GM19468 (cell line): Measurements from ENCODE around the gene ZBTB12.
A peak's percentile ranks its signal among the peaks of the same experiment; 100 is the strongest.
"Not testable (repeated sequence)": the region's sequence is repeated elsewhere in the genome, so short reads cannot be mapped to it uniquely, and the experiment has no call there.

Source experiments
- ATAC-seq: cut with Tn5 transposase; IDR thresholded peaks from one replicate; pipeline ENCODE4 v1.9.1; 2021; ENCODE audit warnings: mild to moderate bottlenecking, moderate library complexity, moderate number of reproducible peaks; ENCODE audit not compliant: unreplicated experiment; ENCODE audit errors: extremely low read depth

ZBTB12 gene

DNA sequence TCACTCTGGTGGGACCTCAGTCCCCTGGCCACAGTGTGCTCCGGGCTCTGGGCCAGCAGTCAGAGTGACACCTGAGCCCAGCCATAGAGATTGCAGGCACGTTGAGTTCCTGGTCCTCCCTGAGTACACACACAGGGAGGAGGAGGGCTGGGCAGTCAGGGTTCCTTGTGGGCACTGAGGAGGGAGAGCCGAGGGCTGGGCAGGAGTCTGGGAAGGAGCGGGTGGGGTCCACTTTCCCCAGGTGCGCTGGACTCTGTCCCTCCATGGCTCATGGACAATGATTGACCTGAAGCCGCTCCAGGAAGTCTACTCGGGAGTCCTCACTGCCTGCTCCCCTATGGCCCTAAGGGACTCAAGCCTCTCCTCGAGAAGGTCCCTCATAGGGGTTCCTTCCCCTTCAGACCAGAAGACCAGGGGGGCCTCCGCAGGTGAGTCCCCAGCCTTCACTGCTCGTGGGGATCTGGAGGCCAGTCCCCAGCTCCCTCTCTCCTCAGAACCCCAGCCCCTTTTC, 24.2 kb downstream of the ZBTB12 start:
- no peak for ATAC-seq

DNA sequence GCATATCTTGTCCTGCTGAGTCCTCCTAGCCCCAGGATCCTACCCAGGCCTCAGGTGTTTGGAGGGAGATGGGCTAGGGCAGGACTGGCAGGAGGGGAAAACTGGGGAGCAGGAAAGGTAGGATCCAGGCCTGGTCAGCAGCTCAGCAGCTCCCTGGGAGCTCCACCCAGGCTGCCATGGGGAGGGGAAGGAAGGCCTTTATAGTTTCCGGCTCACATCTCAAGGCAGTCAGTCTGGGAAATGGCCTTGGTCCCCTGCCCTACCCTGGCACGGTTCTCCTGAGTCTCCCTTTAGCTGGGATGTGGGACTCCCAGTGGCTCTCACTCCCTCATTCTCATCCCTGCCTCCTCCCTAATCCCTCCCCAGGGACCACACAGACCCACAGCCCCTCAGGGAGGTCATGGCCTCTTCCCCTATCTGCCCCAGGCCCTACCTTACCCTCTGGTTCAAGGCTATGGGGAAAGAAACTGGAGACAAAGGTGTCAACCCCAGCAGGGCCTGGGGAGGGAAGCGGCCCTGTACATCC, 24.7 kb downstream of the ZBTB12 start:
- no peak for ATAC-seq

DNA sequence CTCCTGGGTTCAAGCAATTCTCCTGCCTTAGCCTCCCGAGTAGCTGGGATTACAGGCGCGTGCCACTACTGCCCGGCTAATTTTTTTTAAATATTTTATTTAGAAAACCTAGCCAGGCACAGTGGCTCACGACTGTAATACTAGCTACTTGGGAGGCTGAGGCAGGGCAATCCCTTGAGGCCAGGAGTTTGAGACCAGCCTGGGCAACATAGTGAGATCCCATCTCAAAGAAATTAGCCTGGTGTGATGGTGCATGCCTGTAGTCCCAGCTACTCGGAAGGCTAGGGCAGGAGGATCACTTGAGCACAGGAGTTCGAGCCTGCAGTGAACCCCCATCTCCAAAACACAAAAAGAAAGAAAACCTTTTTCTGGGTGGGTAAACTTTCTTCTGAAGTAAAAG, 25.5 kb downstream of the ZBTB12 start:
- no peak for ATAC-seq

- no peak for ATAC-seq
These were observed 26.0 kb downstream of the ZBTB12 start for GRCh38 chr6:31875877-31876276.

GRCh38 chr6:31874836-31875572, 26.9 kb downstream of the ZBTB12 start:
- no peak for ATAC-seq

- ATAC-seq = no peak
These were observed 27.7 kb downstream of the ZBTB12 start for GRCh38 chr6:31874084-31874670.

GRCh38 chr6:31871046-31871659, 30.7 kb downstream of the ZBTB12 start:
- ATAC-seq = no peak

DNA sequence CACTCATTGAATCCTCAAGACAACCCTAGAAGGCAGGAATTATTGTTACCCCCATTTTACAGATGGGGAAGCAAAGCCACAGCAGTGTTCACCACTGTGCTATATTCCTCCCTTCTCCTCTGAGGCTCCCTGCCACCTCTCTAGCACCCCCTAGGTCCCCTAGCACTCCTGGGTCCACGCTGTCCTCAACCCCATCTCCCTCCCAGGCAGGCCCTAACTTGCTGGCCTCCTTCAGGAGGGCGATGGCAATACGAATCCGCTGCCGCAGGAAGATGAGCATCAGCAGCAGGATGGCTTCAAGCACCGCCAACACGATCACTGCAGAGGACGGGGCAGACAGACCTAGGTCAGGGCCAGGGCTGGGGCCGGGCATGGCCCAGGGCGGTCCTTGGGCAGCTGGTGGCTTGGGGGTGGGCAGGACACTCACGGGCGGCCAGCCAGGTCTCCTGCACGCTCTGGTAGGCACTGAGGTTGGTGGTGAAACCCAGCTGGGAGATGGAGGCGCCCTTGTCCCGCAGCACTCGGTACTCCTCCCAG, 31.4 kb downstream of the ZBTB12 start:
- ATAC-seq = no peak

GRCh38 chr6:31869343-31869742, 32.5 kb downstream of the ZBTB12 start:
- no peak for ATAC-seq

GRCh38 chr6:31868658-31868971, 33.3 kb downstream of the ZBTB12 start:
- not testable (repeated sequence) for ATAC-seq

- ATAC-seq = no peak
These were observed 36.4 kb downstream of the ZBTB12 start for GRCh38 chr6:31865205-31866118.

GRCh38 chr6:31864818-31865204, 37.1 kb downstream of the ZBTB12 start:
- ATAC-seq = no peak

DNA sequence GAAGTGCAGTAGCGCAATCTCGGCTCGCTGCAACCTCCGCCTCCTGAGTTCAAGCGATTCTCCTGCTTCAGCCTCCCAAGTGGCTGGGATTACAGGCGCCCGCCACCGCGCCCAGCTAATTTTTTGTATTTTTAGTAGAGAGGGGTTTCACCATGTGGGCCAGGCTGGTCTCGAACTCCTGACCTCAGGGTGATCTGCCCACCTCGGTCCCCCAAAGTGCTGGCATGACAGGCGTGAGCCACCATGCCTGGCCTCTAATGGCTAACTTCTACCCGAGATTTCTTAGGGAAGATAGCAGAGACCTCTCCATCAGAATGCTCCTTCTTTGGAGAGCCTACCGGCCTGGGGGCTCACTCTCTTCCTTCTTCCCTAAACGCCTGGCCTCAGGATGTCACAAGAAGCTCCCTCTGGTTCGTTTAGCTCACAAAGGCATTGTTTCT, 37.7 kb downstream of the ZBTB12 start:
- ATAC-seq = not testable (repeated sequence)

- ATAC-seq = peak; percentile 89
These were observed 39.3 kb downstream of the ZBTB12 start, which contains the start of gene NEU1 for GRCh38 chr6:31862344-31863235. Gene NEU1, minus strand, starts transcription at chr6:31862821. Its CDS starts 45 bp downstream, at chr6:31862776.

- ATAC-seq = no peak
These were observed 40.0 kb downstream of the ZBTB12 start for GRCh38 chr6:31861919-31862343.

DNA sequence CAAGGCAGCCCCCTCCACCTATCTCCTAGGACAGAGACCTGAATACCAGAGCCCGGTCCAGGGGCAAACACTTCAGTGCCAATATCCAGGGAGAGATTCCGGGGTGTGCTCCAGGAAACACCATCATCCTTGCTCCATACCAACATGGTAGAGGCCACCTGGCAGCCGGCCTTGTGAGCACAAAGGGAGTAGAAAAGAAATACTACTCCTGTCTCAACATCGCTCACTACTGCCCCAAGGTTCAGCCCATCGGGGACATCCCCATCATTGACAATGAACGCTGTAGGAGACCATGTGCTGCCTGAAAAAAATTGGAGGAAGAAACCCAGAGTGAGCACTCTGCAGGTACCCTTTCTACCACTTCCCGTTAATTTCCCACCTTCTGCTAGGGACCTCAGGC, 40.7 kb downstream of the ZBTB12 start:
- no peak for ATAC-seq

GRCh38 chr6:31860349-31860748, 41.5 kb downstream of the ZBTB12 start:
- ATAC-seq = no peak

GRCh38 chr6:31859923-31860322, 42.0 kb downstream of the ZBTB12 start:
- ATAC-seq = no peak

DNA sequence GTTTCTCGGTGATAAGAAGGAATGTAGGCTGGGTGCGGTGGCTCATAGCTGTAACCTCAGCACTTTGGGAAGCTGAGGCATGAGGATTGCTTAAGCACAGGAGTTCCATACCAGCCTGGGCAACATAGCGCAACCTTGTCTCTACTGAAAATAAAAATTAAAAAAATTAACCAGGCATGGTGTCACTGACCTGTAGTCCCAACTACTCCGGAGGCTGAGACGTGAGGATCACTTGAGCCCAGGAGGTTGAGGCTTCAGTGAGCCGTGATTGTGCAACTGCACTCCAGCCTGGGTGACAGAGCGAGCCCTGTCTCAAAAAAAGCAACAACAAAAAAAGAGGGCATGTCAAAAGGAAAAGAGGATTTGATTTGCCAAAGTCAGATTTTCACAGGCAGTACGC, 43.2 kb downstream of the ZBTB12 start:
- ATAC-seq = no peak
